Loucy (cell line): ENCODE data around the gene INSRR.

Experiments
- H2AFZ ChIP-seq: fragments of 200-600 bp; sonication (generic); 2 replicates; pipeline ENCODE4 v1.6.0; 2016; ENCODE audit warnings: antibody characterized with exemption, mild to moderate bottlenecking, low read length, moderate library complexity
- H3F3A ChIP-seq: fragments of 200-600 bp; 2 replicates; pipeline ENCODE4 v1.6.0; 2016; ENCODE audit warnings: antibody characterized with exemption, low read depth, mild to moderate bottlenecking
- H3K27me3 ChIP-seq: fragments of 200-600 bp; sonication (generic); 2 replicates; pipeline ENCODE4 v1.6.1; 2014; ENCODE audit warnings: low read length, mild to moderate bottlenecking; ENCODE audit not compliant: insufficient read depth, poor library complexity, severe bottlenecking
- H3K36me3 ChIP-seq: fragments of 200-600 bp; sonication (generic); 2 replicates; pipeline ENCODE4 v1.6.1; 2016; ENCODE audit warnings: low read length; ENCODE audit not compliant: insufficient read depth
- H3K4me1 ChIP-seq: fragments of 200-600 bp; sonication (generic); 2 replicates; pipeline ENCODE4 v1.5.1; 2014; ENCODE audit warnings: low read length, mild to moderate bottlenecking; ENCODE audit not compliant: insufficient read depth, poor library complexity, severe bottlenecking
- H3K4me2 ChIP-seq: fragments of 200-600 bp; sonication (generic); 2 replicates; pipeline ENCODE4 v1.6.0; 2014; ENCODE audit warnings: antibody characterized with exemption, low read length, low read depth, mild to moderate bottlenecking; ENCODE audit not compliant: poor library complexity, severe bottlenecking
- H3K4me3 ChIP-seq: fragments of 200-600 bp; sonication (generic); 2 replicates; pipeline ENCODE4 v1.5.1; 2014; ENCODE audit warnings: low read length, mild to moderate bottlenecking, mixed read lengths; ENCODE audit not compliant: poor library complexity, severe bottlenecking
- H3K79me2 ChIP-seq: fragments of 200-600 bp; sonication (generic); 2 replicates; pipeline ENCODE4 v1.6.1; 2014; ENCODE audit warnings: low read length; ENCODE audit not compliant: insufficient read depth
- H3K9ac ChIP-seq: fragments of 200-600 bp; sonication (generic); 2 replicates; pipeline ENCODE4 v1.6.0; 2014; ENCODE audit warnings: mild to moderate bottlenecking, low read depth, low read length, moderate library complexity; ENCODE audit not compliant: poor library complexity, severe bottlenecking
- H3K9me2 ChIP-seq: fragments of 200-600 bp; sonication (generic); replicated peaks from 2 replicates; pipeline ENCODE4 v1.6.1; 2016; ENCODE audit warnings: low read depth, low read length, mixed read lengths
- H3K9me3 ChIP-seq: fragments of 200-600 bp; sonication (generic); 2 replicates; pipeline ENCODE4 v1.6.1; 2014; ENCODE audit warnings: mild to moderate bottlenecking, antibody characterized with exemption, low read length, low read depth; ENCODE audit not compliant: insufficient read depth
- H4K20me1 ChIP-seq: fragments of 200-600 bp; sonication (generic); 2 replicates; pipeline ENCODE4 v1.6.0; 2014; ENCODE audit warnings: antibody characterized with exemption, low read length, mild to moderate bottlenecking; ENCODE audit not compliant: insufficient read depth, poor library complexity, severe bottlenecking
- EZH2phosphoT487 ChIP-seq: fragments of 200-600 bp; IDR thresholded peaks from 2 replicates; pipeline ENCODE4 v1.6.1; 2018; ENCODE audit warnings: antibody characterized with exemption, mild to moderate bottlenecking, moderate library complexity, borderline replicate concordance
- TF ChIP-seq, protein P1 (sequence below): fragments of 200-600 bp; sonication (generic); conservative IDR thresholded peaks from 2 replicates; pipeline ENCODE4 v1.5.1; 2014; ENCODE audit warnings: mild to moderate bottlenecking, antibody characterized with exemption, low read length

The INSRR gene

GRCh38 chr1:156905651-156906050 is 46.7 kb upstream of the INSRR start:
- Histone ChIP-seq H4K20me1 (no peaks in the 10 kb centered on the region), H3F3A (no peaks in the 10 kb centered on the region), H3K9me2 (no peaks in the 10 kb centered on the region), H3K79me2 (no peaks in the 10 kb centered on the region), H2AFZ (no peak overlapping the region), H3K27me3 (no peaks in the 10 kb centered on the region), H3K4me1 (peaks cover 9% of the 10 kb centered on the region), H3K9me3 (no peaks in the 10 kb centered on the region), H3K4me3 (no peak overlapping the region), H3K36me3 (no peaks in the 10 kb centered on the region), H3K4me2 (no peak overlapping the region), H3K9ac (no peak overlapping the region)
- TF ChIP-seq, protein P1, sequence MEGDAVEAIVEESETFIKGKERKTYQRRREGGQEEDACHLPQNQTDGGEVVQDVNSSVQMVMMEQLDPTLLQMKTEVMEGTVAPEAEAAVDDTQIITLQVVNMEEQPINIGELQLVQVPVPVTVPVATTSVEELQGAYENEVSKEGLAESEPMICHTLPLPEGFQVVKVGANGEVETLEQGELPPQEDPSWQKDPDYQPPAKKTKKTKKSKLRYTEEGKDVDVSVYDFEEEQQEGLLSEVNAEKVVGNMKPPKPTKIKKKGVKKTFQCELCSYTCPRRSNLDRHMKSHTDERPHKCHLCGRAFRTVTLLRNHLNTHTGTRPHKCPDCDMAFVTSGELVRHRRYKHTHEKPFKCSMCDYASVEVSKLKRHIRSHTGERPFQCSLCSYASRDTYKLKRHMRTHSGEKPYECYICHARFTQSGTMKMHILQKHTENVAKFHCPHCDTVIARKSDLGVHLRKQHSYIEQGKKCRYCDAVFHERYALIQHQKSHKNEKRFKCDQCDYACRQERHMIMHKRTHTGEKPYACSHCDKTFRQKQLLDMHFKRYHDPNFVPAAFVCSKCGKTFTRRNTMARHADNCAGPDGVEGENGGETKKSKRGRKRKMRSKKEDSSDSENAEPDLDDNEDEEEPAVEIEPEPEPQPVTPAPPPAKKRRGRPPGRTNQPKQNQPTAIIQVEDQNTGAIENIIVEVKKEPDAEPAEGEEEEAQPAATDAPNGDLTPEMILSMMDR, result no peak
- no peak for TF ChIP-seq EZH2phosphoT487

DNA sequence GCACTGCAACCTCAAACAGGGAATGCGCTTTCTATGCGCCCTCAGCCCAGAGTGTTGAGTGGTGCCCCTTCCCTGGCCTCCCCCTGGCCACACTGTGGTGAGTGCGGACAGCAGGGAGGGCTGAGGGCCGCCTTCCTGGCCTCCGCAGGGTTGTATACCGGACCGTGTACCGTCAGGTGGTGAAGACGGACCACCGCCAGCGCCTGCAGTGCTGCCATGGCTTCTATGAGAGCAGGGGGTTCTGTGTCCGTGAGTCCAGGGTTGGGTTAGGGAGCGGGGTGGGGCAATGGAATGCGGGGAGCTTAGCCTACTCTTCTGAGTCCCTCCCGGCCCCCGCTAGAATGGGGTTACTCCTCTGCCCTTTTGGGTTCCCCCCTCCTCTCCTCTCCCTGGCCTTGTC is 46.3 kb upstream of the INSRR start:
- no peaks in the 10 kb centered on the region for H3K9me3 ChIP-seq
- no peaks in the 10 kb centered on the region for H4K20me1 ChIP-seq
- no peaks in the 10 kb centered on the region for H3K79me2 ChIP-seq
- H3K4me1 ChIP-seq, result peaks cover 9% of the 10 kb centered on the region
- no peaks in the 10 kb centered on the region for H3K36me3 ChIP-seq
- H3K9ac ChIP-seq, result no peak overlapping the region
- H3K4me2 ChIP-seq, result no peak overlapping the region
- no peaks in the 10 kb centered on the region for H3F3A ChIP-seq
- H3K4me3 ChIP-seq, result no peak overlapping the region
- no peaks in the 10 kb centered on the region for H3K9me2 ChIP-seq
- H3K27me3 ChIP-seq, result no peaks in the 10 kb centered on the region
- no peak for TF ChIP-seq EZH2phosphoT487
- TF ChIP-seq, protein P1, result no peak
- H2AFZ ChIP-seq, result no peak overlapping the region

GRCh38 chr1:156904187-156904959 is 45.5 kb upstream of the INSRR start:
- H3K4me3 ChIP-seq, result no peak overlapping the region
- no peaks in the 10 kb centered on the region for H3K36me3 ChIP-seq
- H3K9me3 ChIP-seq, result no peaks in the 10 kb centered on the region
- no peaks in the 10 kb centered on the region for H3K9me2 ChIP-seq
- no peaks in the 10 kb centered on the region for H4K20me1 ChIP-seq
- no peak overlapping the region for H3K4me2 ChIP-seq
- H3K79me2 ChIP-seq, result no peaks in the 10 kb centered on the region
- H3K9ac ChIP-seq, result no peak overlapping the region
- H2AFZ ChIP-seq, result no peak overlapping the region
- no peaks in the 10 kb centered on the region for H3F3A ChIP-seq
- TF ChIP-seq EZH2phosphoT487, result no peak
- TF ChIP-seq, protein P1, result no peak
- H3K27me3 ChIP-seq, result no peaks in the 10 kb centered on the region
- H3K4me1 ChIP-seq, result peaks cover 9% of the 10 kb centered on the region
